ENCODE results near the gene NFASC.

Gene NFASC

GRCh38 chr1:204946640-204947039 is 76.0 kb downstream of the NFASC start:
- Histone ChIP-seq H3K36me3 (ENCODE audit: control insufficient read depth, insufficient read depth, low read length) (no peaks in the 10 kb centered on the region), H3K4me3 (ENCODE audit: insufficient read depth, low read depth, low read length) (no peak overlapping the region), H3K4me1 (ENCODE audit: control insufficient read depth, insufficient read depth, low read length) (peaks cover 4% of the 10 kb centered on the region), H3K27me3 (ENCODE audit: control insufficient read depth, insufficient read depth, low read length, poor library complexity, severe bottlenecking) (no peaks in the 10 kb centered on the region), H3K27ac (ENCODE audit: insufficient read depth, low read depth, low read length, poor library complexity, severe bottlenecking) (no peak overlapping the region), H3K9me3 (ENCODE audit: control insufficient read depth, low read length) (no peaks in the 10 kb centered on the region)
- WGBS, 2 experiments: 94 to 95% methylated on average over 9 of the region's 9 CpGs

DNA sequence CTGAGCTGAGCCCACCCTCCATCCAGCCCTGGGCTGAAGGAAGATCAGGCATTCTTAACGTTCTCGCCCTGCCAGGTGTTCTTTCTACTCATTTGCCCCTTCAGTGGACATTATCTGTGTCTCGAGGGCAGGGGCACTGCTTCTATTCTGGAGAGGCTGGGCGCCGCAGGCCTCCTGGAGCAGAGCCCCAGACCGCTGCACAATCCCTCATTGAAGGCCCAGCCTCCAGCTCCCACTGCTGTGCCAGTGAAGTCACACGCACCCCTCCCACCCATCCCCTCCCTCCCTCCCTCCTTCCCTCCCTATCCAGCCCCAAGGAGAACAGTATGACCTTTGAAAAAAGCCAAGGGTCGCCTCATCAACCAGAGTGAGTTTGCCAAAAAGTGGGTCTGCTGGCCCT is 76.7 kb downstream of the NFASC start:
- Histone ChIP-seq H3K36me3 (ENCODE audit: control insufficient read depth, insufficient read depth, low read length) (no peaks in the 10 kb centered on the region), H3K27me3 (ENCODE audit: control insufficient read depth, insufficient read depth, low read length, poor library complexity, severe bottlenecking) (no peaks in the 10 kb centered on the region), H3K4me3 (ENCODE audit: insufficient read depth, low read depth, low read length) (no peak overlapping the region), H3K4me1 (ENCODE audit: control insufficient read depth, insufficient read depth, low read length) (peaks cover 4% of the 10 kb centered on the region), H3K27ac (ENCODE audit: insufficient read depth, low read depth, low read length, poor library complexity, severe bottlenecking) (no peak overlapping the region), H3K9me3 (ENCODE audit: control insufficient read depth, low read length) (no peaks in the 10 kb centered on the region)
- 88 to 92% methylated on average over 8 of the region's 8 CpGs for WGBS, 2 experiments

DNA sequence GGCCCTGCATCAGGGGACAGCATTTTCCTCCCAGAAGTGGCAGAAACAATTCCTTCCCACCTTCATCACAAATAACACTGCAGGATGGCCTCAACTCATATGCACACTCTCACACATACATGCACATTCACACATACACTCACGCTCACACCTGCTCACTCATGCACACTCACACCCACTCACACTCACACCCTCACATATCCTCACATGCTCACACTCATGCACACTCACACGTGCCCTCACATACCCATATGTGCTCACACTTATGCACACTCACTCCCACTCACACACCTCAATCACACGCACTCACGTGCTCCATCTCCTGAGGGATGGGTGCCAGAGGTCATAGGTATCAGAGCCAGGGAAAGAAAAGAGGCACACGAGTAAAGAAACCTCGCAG is 77.1 kb downstream of the NFASC start:
- 86 to 87% methylated on average over 6 of the region's 6 CpGs for WGBS, 2 experiments
- Histone ChIP-seq H3K4me1 (ENCODE audit: control insufficient read depth, insufficient read depth, low read length) (peaks cover 4% of the 10 kb centered on the region), H3K27me3 (ENCODE audit: control insufficient read depth, insufficient read depth, low read length, poor library complexity, severe bottlenecking) (no peaks in the 10 kb centered on the region), H3K4me3 (ENCODE audit: insufficient read depth, low read depth, low read length) (no peak overlapping the region), H3K36me3 (ENCODE audit: control insufficient read depth, insufficient read depth, low read length) (no peaks in the 10 kb centered on the region), H3K9me3 (ENCODE audit: control insufficient read depth, low read length) (no peaks in the 10 kb centered on the region), H3K27ac (ENCODE audit: insufficient read depth, low read depth, low read length, poor library complexity, severe bottlenecking) (no peak overlapping the region)

DNA sequence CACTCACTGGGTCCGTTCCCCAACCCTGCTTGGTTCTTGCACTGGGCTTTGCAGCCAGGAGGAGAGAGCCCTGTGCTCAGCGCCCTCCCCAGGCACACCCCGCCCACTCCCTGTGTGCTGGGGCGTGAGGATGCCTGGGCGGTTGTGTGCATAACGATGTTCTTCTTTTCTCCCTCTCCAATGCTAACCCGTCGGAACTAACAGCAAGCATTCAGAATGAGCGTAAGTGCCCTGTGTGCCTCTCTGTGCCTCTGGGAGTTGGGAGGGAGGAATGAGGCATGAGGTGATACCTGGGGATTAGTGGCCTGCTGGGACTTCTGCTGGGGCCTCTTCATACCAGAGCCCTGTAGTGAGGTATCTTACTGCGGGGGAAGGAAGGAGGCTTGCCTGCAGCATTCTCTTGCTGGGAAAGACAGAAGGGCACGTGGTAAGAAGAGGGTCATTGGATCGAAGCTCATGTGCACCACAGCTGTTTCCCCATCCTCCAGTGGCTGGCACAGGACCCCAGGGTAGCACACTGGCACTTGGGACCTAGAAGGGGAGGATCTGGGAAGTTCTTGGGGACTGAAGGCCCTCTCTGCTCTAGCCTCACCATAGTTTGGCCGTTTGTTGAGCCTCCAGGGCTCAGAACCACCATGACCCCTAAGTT is 79.8 kb downstream of the NFASC start:
- H3K36me3 ChIP-seq (ENCODE audit: control insufficient read depth, insufficient read depth, low read length): no peaks in the 10 kb centered on the region
- H3K27ac ChIP-seq (ENCODE audit: insufficient read depth, low read depth, low read length, poor library complexity, severe bottlenecking): no peak overlapping the region
- H3K27me3 ChIP-seq (ENCODE audit: control insufficient read depth, insufficient read depth, low read length, poor library complexity, severe bottlenecking): no peaks in the 10 kb centered on the region
- H3K9me3 ChIP-seq (ENCODE audit: control insufficient read depth, low read length): no peaks in the 10 kb centered on the region
- 60 to 61% methylated on average over 13 of the region's 13 CpGs for WGBS, 2 experiments
- H3K4me1 ChIP-seq (ENCODE audit: control insufficient read depth, insufficient read depth, low read length): peaks cover 4% of the 10 kb centered on the region
- H3K4me3 ChIP-seq (ENCODE audit: insufficient read depth, low read depth, low read length): no peak overlapping the region

- Histone ChIP-seq H3K4me3 (ENCODE audit: insufficient read depth, low read depth, low read length) (no peak overlapping the region), H3K36me3 (ENCODE audit: control insufficient read depth, insufficient read depth, low read length) (no peaks in the 10 kb centered on the region), H3K9me3 (ENCODE audit: control insufficient read depth, low read length) (no peaks in the 10 kb centered on the region), H3K27ac (ENCODE audit: insufficient read depth, low read depth, low read length, poor library complexity, severe bottlenecking) (no peak overlapping the region), H3K27me3 (ENCODE audit: control insufficient read depth, insufficient read depth, low read length, poor library complexity, severe bottlenecking) (no peaks in the 10 kb centered on the region), H3K4me1 (ENCODE audit: control insufficient read depth, insufficient read depth, low read length) (no peaks in the 10 kb centered on the region)
- WGBS, 2 experiments: 87 to 91% methylated on average over 11 of the region's 11 CpGs
Observed at GRCh38 chr1:204958317-204959307, 88.0 kb downstream of the NFASC start.

- H3K9me3 ChIP-seq (ENCODE audit: control insufficient read depth, low read length): no peaks in the 10 kb centered on the region
- H3K4me1 ChIP-seq (ENCODE audit: control insufficient read depth, insufficient read depth, low read length): no peaks in the 10 kb centered on the region
- H3K27ac ChIP-seq (ENCODE audit: insufficient read depth, low read depth, low read length, poor library complexity, severe bottlenecking): no peak overlapping the region
- no peak overlapping the region for H3K4me3 ChIP-seq (ENCODE audit: insufficient read depth, low read depth, low read length)
- no peaks in the 10 kb centered on the region for H3K36me3 ChIP-seq (ENCODE audit: control insufficient read depth, insufficient read depth, low read length)
- 75 to 82% methylated on average over 5 of the region's 5 CpGs for WGBS, 2 experiments
- H3K27me3 ChIP-seq (ENCODE audit: control insufficient read depth, insufficient read depth, low read length, poor library complexity, severe bottlenecking): no peaks in the 10 kb centered on the region
Observed at GRCh38 chr1:204959374-204959773, 88.7 kb downstream of the NFASC start.

- Histone ChIP-seq H3K27me3 (ENCODE audit: control insufficient read depth, insufficient read depth, low read length, poor library complexity, severe bottlenecking) (no peaks in the 10 kb centered on the region), H3K4me3 (ENCODE audit: insufficient read depth, low read depth, low read length) (no peak overlapping the region)
- 92 to 93% methylated on average over 2 of the region's 2 CpGs for WGBS, 2 experiments
Observed at GRCh38 chr1:204959836-204960235, 89.2 kb downstream of the NFASC start.

DNA sequence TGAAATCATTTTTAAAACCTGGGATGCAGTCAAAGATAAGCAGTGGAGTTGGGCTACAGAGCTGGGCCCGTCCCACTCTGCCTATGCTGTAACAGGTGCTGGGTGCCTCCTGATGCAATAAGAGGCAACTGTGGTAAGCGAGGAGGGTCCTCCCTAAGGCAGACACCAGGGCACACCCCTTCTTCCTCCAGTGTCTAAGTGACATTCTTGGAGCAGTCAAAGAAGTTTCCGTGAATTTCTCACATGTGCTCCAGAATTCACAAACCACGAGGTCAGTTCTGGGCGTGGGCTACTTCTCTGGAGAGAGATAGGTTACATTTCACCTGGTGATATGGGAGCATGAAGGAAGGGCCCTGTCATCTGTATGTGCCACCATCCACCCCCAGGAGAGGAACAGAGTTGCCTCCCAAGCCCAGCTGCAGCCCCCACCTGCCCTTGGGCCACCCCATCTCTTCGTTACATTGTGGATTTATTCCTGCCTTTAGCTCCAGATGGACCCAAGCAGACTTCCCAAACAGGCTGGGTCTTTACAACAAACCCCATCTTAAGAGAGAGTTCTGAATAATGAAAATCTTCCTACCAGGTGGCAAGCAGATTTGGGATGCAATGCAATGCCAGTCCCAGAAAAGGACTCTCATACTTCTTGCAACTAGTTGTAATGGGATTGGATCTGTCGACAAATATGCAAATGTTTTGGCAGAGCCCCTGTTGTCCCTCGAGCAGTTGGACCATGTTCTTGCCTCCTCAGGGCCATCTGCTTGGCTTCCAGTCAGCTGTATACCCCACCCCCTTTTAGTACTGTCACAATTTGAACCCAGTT is 89.9 kb downstream of the NFASC start:
- Histone ChIP-seq H3K27ac (ENCODE audit: insufficient read depth, low read depth, low read length, poor library complexity, severe bottlenecking) (no peak overlapping the region), H3K36me3 (ENCODE audit: control insufficient read depth, insufficient read depth, low read length) (no peaks in the 10 kb centered on the region), H3K4me1 (ENCODE audit: control insufficient read depth, insufficient read depth, low read length) (no peaks in the 10 kb centered on the region), H3K4me3 (ENCODE audit: insufficient read depth, low read depth, low read length) (no peak overlapping the region), H3K27me3 (ENCODE audit: control insufficient read depth, insufficient read depth, low read length, poor library complexity, severe bottlenecking) (no peaks in the 10 kb centered on the region), H3K9me3 (ENCODE audit: control insufficient read depth, low read length) (no peaks in the 10 kb centered on the region)
- WGBS, 2 experiments: 94 to 95% methylated on average over 8 of the region's 8 CpGs

More at GRCh38 chr1:204959836-204960235, 89.2 kb downstream of the NFASC start:
- Histone ChIP-seq H3K9me3 (ENCODE audit: control insufficient read depth, low read length) (no peaks in the 10 kb centered on the region), H3K27ac (ENCODE audit: insufficient read depth, low read depth, low read length, poor library complexity, severe bottlenecking) (no peak overlapping the region), H3K4me1 (ENCODE audit: control insufficient read depth, insufficient read depth, low read length) (no peaks in the 10 kb centered on the region), H3K36me3 (ENCODE audit: control insufficient read depth, insufficient read depth, low read length) (no peaks in the 10 kb centered on the region)

- 79% methylated on average over 8 of the region's 8 CpGs for WGBS, 2 experiments
Observed at GRCh38 chr1:204961765-204962419, 91.2 kb downstream of the NFASC start.

More at GRCh38 chr1:204961765-204962419, 91.2 kb downstream of the NFASC start:
- no peaks in the 10 kb centered on the region for H3K4me1 ChIP-seq (ENCODE audit: control insufficient read depth, insufficient read depth, low read length)
- no peak overlapping the region for H3K4me3 ChIP-seq (ENCODE audit: insufficient read depth, low read depth, low read length)
- no peaks in the 10 kb centered on the region for H3K27me3 ChIP-seq (ENCODE audit: control insufficient read depth, insufficient read depth, low read length, poor library complexity, severe bottlenecking)
- no peaks in the 10 kb centered on the region for H3K36me3 ChIP-seq (ENCODE audit: control insufficient read depth, insufficient read depth, low read length)
- H3K9me3 ChIP-seq (ENCODE audit: control insufficient read depth, low read length): no peaks in the 10 kb centered on the region
- H3K27ac ChIP-seq (ENCODE audit: insufficient read depth, low read depth, low read length, poor library complexity, severe bottlenecking): no peak overlapping the region
